Measurements from ENCODE around the gene CDH4. TPM values are rescaled to one million over a fixed set of nuclear protein-coding genes. Genes with fewer than 3 reads are reported as not detected.

The CDH4 gene
- total and polyA plus RNA-seq, 2 of the 4 experiments (the other 2 are of a cell fraction): 1.6 to 3.5 TPM

- in situ Hi-C loops (cut with MboI; ENCODE audit: low sequenced_read_pairs): no loop called here
- H3K27me3 ChIP-seq (ENCODE audit: control insufficient read depth, insufficient read depth, low read length): peaks cover 5% of the 10 kb centered on the region; the same call in 1 of the 2 replicates
- no peaks in the 10 kb centered on the region for H3K36me3 ChIP-seq (ENCODE audit: control insufficient read depth, insufficient read depth, low read length)
- H3K18ac ChIP-seq (ENCODE audit: low read depth, low read length): no peak overlapping the region
- H3K4me2 ChIP-seq (ENCODE audit: low read depth, low read length): no peak overlapping the region
- no peaks in the 10 kb centered on the region for H3K4me1 ChIP-seq (ENCODE audit: control insufficient read depth, insufficient read depth, low read length)
- CTCF ChIA-PET: no interaction called here
- no peak overlapping the region for H3K9ac ChIP-seq (ENCODE audit: low read depth, low read length)
- no peak overlapping the region for H3K4me3 ChIP-seq (ENCODE audit: insufficient read depth, low read depth, low read length)
- H3K23ac ChIP-seq (ENCODE audit: low read depth, low read length): no peak overlapping the region
- H4K20me1 ChIP-seq (ENCODE audit: insufficient read depth, low read length): no peaks in the 10 kb centered on the region
- no peaks in the 10 kb centered on the region for H3K9me1 ChIP-seq (ENCODE audit: insufficient read depth, low read length)
- no peak overlapping the region for H2AFZ ChIP-seq (replicated peaks; ENCODE audit: low read length, poor library complexity)
- no peak overlapping the region for H2BK15ac ChIP-seq (ENCODE audit: low read depth, low read length)
- no peaks in the 10 kb centered on the region for H3K79me1 ChIP-seq (ENCODE audit: low read depth in 1 of 2, low read length in 2 of 2)
- H4K8ac ChIP-seq (ENCODE audit: low read depth in 2 of 2, low read length in 2 of 2): no peak overlapping the region
- WGBS, 2 experiments (ENCODE audit: extremely low coverage in 2 of 2, insufficient read length in 1 of 2): 93% methylated on average over 3 of the region's 11 CpGs; no CpG with 5 or more reads in 1 of the 2 experiments
- POLR2A ChIA-PET (ENCODE audit: unreplicated experiment): no interaction called here
- no peak overlapping the region for H3K4ac ChIP-seq (ENCODE audit: low read depth, low read length)
- H3K56ac ChIP-seq (ENCODE audit: extremely low read depth, insufficient read depth, low read length): no peak overlapping the region
- ATAC-seq (ENCODE audit: low read depth): no peak
- H2BK20ac ChIP-seq (ENCODE audit: low read depth, low read length): no peak overlapping the region
- intact Hi-C loops (cut with micrococcal nuclease): no loop called here
- H2BK5ac ChIP-seq (ENCODE audit: low read depth, low read length, poor library complexity, severe bottlenecking): no peak overlapping the region
- no peak for DNase-seq
- dilution Hi-C loops (cut with HindIII; ENCODE audit: low sequenced_read_pairs, unreplicated experiment): no loop called here
- no peak overlapping the region for H3K14ac ChIP-seq (replicated peaks; ENCODE audit: low read depth, low read length)
- H4K91ac ChIP-seq (ENCODE audit: insufficient read depth, low read depth, low read length): no peak overlapping the region
- H2BK120ac ChIP-seq (ENCODE audit: low read depth, low read length): no peak overlapping the region
- no peak for TF ChIP-seq ELK1 (IDR thresholded peaks at IDR 0.05; ENCODE audit: borderline replicate concordance, low read depth, low read length)
- TF ChIP-seq USF2 (IDR thresholded peaks at IDR 0.05; ENCODE audit: low read depth, low read length): no peak
- TF ChIP-seq RAD21 (IDR thresholded peaks at IDR 0.05; ENCODE audit: low read length): no peak
- TF ChIP-seq POLR2A (IDR thresholded peaks at IDR 0.05; ENCODE audit: low read depth, low read length): no peak
- TF ChIP-seq MXI1 (IDR thresholded peaks at IDR 0.05; ENCODE audit: borderline replicate concordance, low read depth, low read length): no peak
- TF ChIP-seq SMC3 (IDR thresholded peaks at IDR 0.05; ENCODE audit: low read depth, low read length): no peak
- TF ChIP-seq CEBPB (IDR thresholded peaks at IDR 0.05; ENCODE audit: low read depth, low read length): no peak
- no peak for TF ChIP-seq RCOR1 (IDR thresholded peaks at IDR 0.05; ENCODE audit: insufficient replicate concordance, low read length)
- no peak for TF ChIP-seq FOS (IDR thresholded peaks at IDR 0.05; ENCODE audit: low read depth, low read length)
- TF ChIP-seq CHD1 (IDR thresholded peaks at IDR 0.05; ENCODE audit: low read depth, low read length): no peak
- TF ChIP-seq CTCF (conservative IDR thresholded peaks at IDR 0.05; ENCODE audit: low read depth, low read length): no peak
- TF ChIP-seq MAFK (IDR thresholded peaks at IDR 0.05; ENCODE audit: low read depth, low read length): no peak
- H3K9me3 ChIP-seq (ENCODE audit: control insufficient read depth, insufficient read depth, low read length): peaks cover 2% of the 10 kb centered on the region; the same call in 1 of the 2 replicates
- H2AK9ac ChIP-seq (replicated peaks; ENCODE audit: low read depth, low read length, poor library complexity): no peak overlapping the region
- no peak overlapping the region for H4K5ac ChIP-seq (ENCODE audit: low read depth, low read length)
- no TSS peak for BruUV-seq (replicated peaks)
- H2AK5ac ChIP-seq (ENCODE audit: low read depth, low read length): no peak overlapping the region
- no peak overlapping the region for H3K27ac ChIP-seq (ENCODE audit: insufficient read depth, low read length)
Observed at GRCh38 chr20:61849376-61849775, 597.3 kb downstream of the CDH4 start.

Data from IMR-90 (cell line).